HG03060 (cell line): ENCODE measurements around the gene RBM4.

Experiments used
- ATAC-seq: cut with Tn5 transposase; IDR thresholded peaks from one replicate; pipeline ENCODE4 v1.9.1; 2021; ENCODE audit warnings: low read depth, moderate number of reproducible peaks; ENCODE audit not compliant: unreplicated experiment

RBM4 gene

GRCh38 chr11:66687831-66688281, 49.4 kb downstream of the RBM4 start:
- ATAC-seq: no peak

DNA sequence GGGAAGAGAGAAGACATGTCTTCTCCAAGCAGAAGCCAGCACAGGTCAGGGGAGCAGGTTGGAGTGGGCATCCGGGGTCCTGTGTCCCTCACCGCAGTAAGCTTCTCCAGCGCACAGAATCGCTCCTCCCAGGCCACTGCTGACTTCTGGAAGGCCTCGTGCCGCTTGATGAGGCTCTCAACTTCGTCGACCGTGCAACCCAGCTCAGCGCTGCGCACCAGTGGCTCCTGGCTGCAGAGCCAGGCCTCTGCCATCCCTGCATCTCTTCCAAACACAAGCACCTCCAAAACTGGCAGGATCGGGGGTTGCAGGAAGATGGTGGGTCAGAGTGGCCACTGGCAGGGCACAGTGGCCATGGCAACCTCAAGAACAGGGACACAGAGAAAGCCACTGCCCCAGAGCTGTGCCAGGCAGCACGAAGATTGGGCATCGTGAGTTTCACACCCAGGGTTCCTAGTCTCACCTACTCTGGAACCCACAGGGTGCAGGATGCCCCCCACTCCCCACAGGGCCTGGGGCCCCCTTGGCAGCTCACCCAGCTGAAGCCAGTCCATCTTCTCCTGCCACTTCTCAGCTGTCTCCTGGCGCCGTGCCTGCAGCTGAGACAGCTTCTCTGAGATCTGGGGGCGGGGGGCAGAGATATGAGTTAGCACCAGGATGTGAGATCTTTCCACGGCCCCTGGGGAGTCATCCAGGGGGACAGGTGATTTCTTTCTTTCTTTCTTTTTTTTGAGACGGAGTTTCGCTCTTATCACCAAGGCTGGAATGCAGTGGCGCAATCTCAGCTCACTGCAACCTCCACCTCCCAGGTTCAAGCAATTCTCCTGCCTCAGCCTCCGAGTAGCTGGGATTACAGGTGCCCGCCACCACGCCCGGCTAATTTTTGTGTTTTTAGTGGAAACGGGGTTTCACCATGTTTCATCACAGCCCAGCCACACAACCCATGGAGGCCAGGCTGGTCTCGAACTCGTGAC, 50.3 kb downstream of the RBM4 start:
- no peak for ATAC-seq

DNA sequence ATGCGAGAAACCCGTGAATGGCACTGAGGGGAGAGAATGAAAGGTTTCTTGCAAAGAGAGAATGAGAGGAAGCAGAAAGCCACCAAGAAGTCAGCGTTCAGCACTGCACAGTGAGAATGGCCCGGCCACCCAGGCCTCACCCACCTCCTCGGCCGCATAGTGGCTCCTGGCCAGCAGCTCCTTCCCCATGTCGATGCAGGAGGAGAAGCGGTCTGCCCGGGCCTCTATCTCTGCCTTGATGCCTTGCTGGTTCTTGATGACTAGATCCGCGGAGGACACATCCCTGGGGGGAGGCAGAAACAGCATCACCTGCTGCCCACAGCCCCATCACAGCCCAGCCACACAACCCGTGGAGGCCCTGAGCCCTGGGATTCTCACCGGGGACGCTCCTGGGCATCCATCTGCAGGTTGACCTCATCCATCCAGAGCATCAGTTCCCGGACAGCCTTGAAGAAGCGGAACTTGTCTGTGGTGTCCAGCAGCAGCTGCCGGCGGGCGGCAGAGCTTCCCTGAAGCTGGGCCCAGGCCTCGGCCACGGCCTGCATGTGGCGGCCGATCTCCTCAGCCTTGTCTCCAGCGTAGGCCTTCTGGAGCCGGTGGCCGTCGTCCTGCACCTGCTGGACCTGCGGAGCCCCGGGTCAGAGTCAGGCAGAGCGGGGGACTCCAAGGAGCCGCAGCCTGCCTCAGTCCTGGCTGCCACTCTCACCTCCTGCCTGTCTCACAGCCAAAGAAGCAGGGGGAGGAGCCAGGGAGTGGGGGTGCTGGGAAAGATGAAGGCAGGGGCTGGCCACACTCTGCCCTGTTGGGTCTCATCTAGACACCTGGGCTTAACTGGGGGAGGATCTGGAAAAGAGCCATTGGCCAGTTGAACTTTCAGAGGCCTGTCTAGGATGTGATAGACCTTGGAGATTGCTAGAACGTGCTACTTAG, 51.4 kb downstream of the RBM4 start:
- ATAC-seq: no peak

GRCh38 chr11:66691311-66691980, 52.9 kb downstream of the RBM4 start:
- no peak for ATAC-seq

DNA sequence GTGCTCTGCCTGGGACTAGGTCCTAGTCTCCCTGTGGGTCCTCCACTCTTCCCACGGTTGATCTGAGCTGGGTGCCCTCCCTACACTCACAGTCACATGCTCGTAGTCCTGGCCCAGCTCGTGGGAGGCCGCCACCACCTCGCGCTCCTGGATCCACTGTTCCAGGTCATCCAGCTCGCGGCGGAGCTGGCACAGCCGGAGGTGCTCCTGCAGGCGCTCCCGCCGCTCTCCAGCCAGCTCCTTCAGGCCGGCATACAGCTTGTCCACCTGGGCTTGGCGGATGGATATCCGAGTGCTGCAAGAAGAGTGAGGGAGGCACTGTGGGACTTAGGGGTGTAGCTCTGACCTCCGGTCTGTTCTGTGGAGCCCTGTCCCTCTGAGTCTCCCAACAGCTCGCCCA, 53.9 kb downstream of the RBM4 start:
- no peak for ATAC-seq

DNA sequence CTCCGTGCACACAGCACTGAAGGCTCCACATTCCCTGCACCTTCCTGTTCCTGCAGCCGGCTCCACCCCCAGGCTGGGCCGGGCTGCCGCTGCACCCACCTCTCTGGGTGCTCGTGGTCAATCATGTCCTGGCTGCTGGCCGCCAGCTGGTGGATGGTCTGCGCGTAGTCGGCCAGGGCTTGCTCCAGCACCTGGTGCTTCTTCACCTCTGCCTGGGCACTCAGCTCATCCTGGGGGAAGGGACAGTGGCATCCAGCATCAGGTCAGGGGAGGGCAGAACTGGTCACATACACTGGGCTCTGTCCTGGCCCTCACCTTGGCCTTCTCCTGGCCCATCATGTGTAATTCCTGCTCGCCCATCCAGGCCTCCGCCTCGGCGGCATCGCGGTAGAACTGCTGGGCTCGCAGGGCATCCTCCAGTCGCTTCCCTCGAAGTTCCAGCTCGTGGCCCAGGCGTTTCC, 54.4 kb downstream of the RBM4 start:
- ATAC-seq: no peak

DNA sequence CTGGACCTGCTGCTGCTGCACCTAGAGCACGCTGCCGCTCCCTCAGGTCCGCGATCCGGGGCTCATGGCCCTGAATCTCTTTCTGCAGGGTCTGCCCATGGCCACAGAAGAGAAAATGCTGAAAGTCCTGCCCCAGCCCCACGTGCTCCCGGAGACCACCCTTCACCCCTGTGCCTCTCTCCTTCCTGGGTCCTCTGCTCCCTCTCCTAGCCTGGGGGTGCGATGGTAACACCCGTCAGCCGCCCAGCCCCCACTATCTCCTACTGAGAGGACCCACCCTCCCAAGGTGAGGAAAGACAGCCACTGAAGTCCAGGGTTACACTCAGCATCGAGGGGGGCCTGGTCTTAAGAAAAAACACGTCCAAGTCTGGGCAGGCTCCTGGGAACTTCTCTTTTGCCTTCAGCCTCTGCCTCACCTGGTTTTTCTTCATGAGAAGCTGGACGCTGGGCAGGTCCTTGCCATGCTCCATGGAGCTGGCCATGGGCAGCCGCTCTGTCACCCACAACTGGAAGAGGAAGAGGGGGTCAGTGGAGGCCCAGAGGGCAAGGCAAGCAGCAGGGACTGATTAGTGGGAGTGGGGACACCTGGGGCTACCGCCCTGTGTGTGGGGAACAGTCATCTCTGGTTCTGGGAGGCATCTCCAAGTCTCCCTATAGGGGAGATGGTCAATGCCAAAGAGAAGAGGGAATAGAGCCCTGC, 55.0 kb downstream of the RBM4 start:
- no peak for ATAC-seq

- ATAC-seq: no peak
Measured at GRCh38 chr11:66694056-66694410, 55.5 kb downstream of the RBM4 start.

DNA sequence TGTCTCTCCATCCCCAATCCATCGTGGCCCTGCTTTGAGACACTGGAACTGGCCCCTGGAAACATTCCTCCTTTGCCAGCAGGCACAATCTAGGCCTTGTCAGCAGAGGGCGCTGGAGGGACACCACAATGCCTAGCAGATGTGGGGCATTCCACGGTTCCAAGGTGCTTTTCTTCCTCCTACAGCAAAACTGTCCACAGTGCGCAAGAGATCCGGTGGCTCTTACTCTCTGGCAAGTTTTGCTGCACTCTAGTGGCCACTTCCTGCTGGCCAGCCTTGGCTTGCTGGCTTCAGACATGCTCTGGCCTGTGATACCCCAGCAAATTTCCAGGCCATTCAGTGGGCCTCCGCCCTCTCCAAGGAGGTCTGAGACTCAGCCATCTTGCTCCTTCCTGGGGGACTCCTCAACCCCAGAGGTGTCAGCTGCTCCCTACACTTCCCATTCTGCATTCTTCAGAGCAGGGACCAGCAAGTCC, 56.3 kb downstream of the RBM4 start:
- no peak for ATAC-seq
